BLaER1 treated with 17β-estradiol and CSF1 and Interleukin-3, amounts not matched to agents 10 nM and 100 nM (cell line): ENCODE data around the gene BCAR3.
A peak's percentile ranks its signal among the peaks of the same experiment; 100 is the strongest.

ENCODE experiments used
- H3K27ac ChIP-seq, 11 experiments: shearing (Covaris generic); formaldehyde crosslinking; 2 replicates each; pipeline ENCODE4 v1.8.1; 2022
- H3K27me3 ChIP-seq, 11 experiments: shearing (Covaris generic); formaldehyde crosslinking; 2 replicates each; pipeline ENCODE4 v1.8.1; 2022
- H3K36me3 ChIP-seq, 11 experiments: shearing (Covaris generic); formaldehyde crosslinking; 2 replicates each; pipeline ENCODE4 v1.8.1; 2022
- H3K4me1 ChIP-seq, 10 experiments: shearing (Covaris generic); formaldehyde crosslinking; 2 replicates each; pipeline ENCODE4 v1.8.1; 2022
- H3K4me2 ChIP-seq, 11 experiments: shearing (Covaris generic); formaldehyde crosslinking; 2 replicates each; pipeline ENCODE4 v1.8.1; 2022
- H3K4me3 ChIP-seq, 10 experiments: shearing (Covaris generic); formaldehyde crosslinking; 2 replicates each; pipeline ENCODE4 v1.8.1; 2022
- H3K9ac ChIP-seq, 11 experiments: shearing (Covaris generic); formaldehyde crosslinking; 2 replicates each; pipeline ENCODE4 v1.8.1; 2022
- H3K9me3 ChIP-seq, 11 experiments: shearing (Covaris generic); formaldehyde crosslinking; replicated peaks in 1 of 11; 2 replicates each; pipeline ENCODE4 v1.8.1; 2022
- H4K20me1 ChIP-seq, 11 experiments: shearing (Covaris generic); formaldehyde crosslinking; 2 replicates each; pipeline ENCODE4 v1.8.1; 2022
- Cebpa-rat ChIP-seq, 11 experiments: shearing (Covaris generic); IDR thresholded peaks; 2 replicates each; pipeline ENCODE4 v1.8.1; 2022

Gene BCAR3

GRCh38 chr1:93608187-93609109 is 73.2 kb downstream of the BCAR3 start:
- Histone ChIP-seq H4K20me1 (peaks cover 0 to 100% (median 52%) of the 10 kb centered on the region in 11 experiments; a peak in 19 of 22 replicates), H3K4me3 (no peak overlapping the region), H3K36me3 (peaks cover 8 to 89% (median 66%) of the 10 kb centered on the region in 11 experiments; a peak in 21 of 22 replicates), H3K9me3 (peaks cover 4 to 33% (median 18%) of the 10 kb centered on the region in 11 experiments; a peak in 14 of 22 replicates), H3K4me1 (peaks cover 29 to 68% (median 51%) of the 10 kb centered on the region in 10 experiments), H3K27ac (peak overlapping the region in 7 of 11 experiments; percentile 3 to 69 (median 58); a peak in 10 of 22 replicates), H3K27me3 (no peaks in the 10 kb centered on the region), H3K9ac (peak overlapping the region in 3 of 11 experiments; percentile 28 to 51 (median 34); a peak in 4 of 22 replicates), H3K4me2 (peak overlapping the region in 7 of 11 experiments; percentile 14 to 88 (median 64); a peak in 11 of 22 replicates)
- TF ChIP-seq Cebpa-rat (IDR thresholded peaks at IDR 0.05) = no peak

GRCh38 chr1:93607814-93608186 is 73.8 kb downstream of the BCAR3 start:
- H3K4me1 ChIP-seq = peaks cover 22 to 62% (median 45%) of the 10 kb centered on the region in 10 experiments
- peaks cover 0 to 99% (median 52%) of the 10 kb centered on the region in 11 experiments; a peak in 19 of 22 replicates for H4K20me1 ChIP-seq

GRCh38 chr1:93605812-93606512 is 75.7 kb downstream of the BCAR3 start:
- Histone ChIP-seq H3K36me3 (peaks cover 8 to 88% (median 72%) of the 10 kb centered on the region in 11 experiments; a peak in 21 of 22 replicates), H4K20me1 (peaks cover 0 to 100% (median 57%) of the 10 kb centered on the region in 11 experiments; a peak in 19 of 22 replicates), H3K9me3 (peaks cover 4 to 38% (median 20%) of the 10 kb centered on the region in 11 experiments; a peak in 14 of 22 replicates), H3K9ac (no peak overlapping the region), H3K27me3 (no peaks in the 10 kb centered on the region), H3K4me1 (peaks cover 4 to 46% (median 30%) of the 10 kb centered on the region in 10 experiments; a peak in 19 of 20 replicates), H3K27ac (no peak overlapping the region), H3K4me2 (no peak overlapping the region), H3K4me3 (no peak overlapping the region)
- no peak for TF ChIP-seq Cebpa-rat (IDR thresholded peaks at IDR 0.05)

More at GRCh38 chr1:93607814-93608186, 73.8 kb downstream of the BCAR3 start:
- peaks cover 4 to 38% (median 20%) of the 10 kb centered on the region in 11 experiments; a peak in 14 of 22 replicates for H3K9me3 ChIP-seq
- peak overlapping the region in 3 of 11 experiments; percentile 28 to 51 (median 34); a peak in 4 of 22 replicates for H3K9ac ChIP-seq
- H3K4me3 ChIP-seq = no peak overlapping the region
- H3K27ac ChIP-seq = peak overlapping the region in 7 of 11 experiments; percentile 3 to 69 (median 58); a peak in 10 of 22 replicates
- peak overlapping the region in 6 of 11 experiments; percentile 27 to 88 (median 66); a peak in 11 of 22 replicates for H3K4me2 ChIP-seq
- H3K27me3 ChIP-seq = no peaks in the 10 kb centered on the region
- TF ChIP-seq Cebpa-rat (IDR thresholded peaks at IDR 0.05) = no peak
- H3K36me3 ChIP-seq = peaks cover 8 to 89% (median 71%) of the 10 kb centered on the region in 11 experiments; a peak in 21 of 22 replicates

GRCh38 chr1:93605026-93605568 is 76.5 kb downstream of the BCAR3 start:
- no peak overlapping the region for H3K4me2 ChIP-seq

GRCh38 chr1:93604411-93604810 is 77.2 kb downstream of the BCAR3 start:
- H4K20me1 ChIP-seq = peaks cover 0 to 100% (median 59%) of the 10 kb centered on the region in 11 experiments; a peak in 19 of 22 replicates
- peaks cover 0 to 31% (median 17%) of the 10 kb centered on the region in 10 experiments; a peak in 14 of 20 replicates for H3K4me1 ChIP-seq
- no peaks in the 10 kb centered on the region for H3K27me3 ChIP-seq
- H3K4me3 ChIP-seq = no peak overlapping the region
- no peak overlapping the region for H3K4me2 ChIP-seq
- no peak overlapping the region for H3K27ac ChIP-seq
- H3K36me3 ChIP-seq = peaks cover 8 to 88% (median 61%) of the 10 kb centered on the region in 11 experiments; a peak in 21 of 22 replicates
- no peak for TF ChIP-seq Cebpa-rat (IDR thresholded peaks at IDR 0.05)
- no peak overlapping the region for H3K9ac ChIP-seq
- peaks cover 4 to 38% (median 20%) of the 10 kb centered on the region in 11 experiments; a peak in 14 of 22 replicates for H3K9me3 ChIP-seq

More at GRCh38 chr1:93605026-93605568, 76.5 kb downstream of the BCAR3 start:
- H3K27me3 ChIP-seq = no peaks in the 10 kb centered on the region
- H3K4me1 ChIP-seq = peaks cover 0 to 38% (median 23%) of the 10 kb centered on the region in 10 experiments; a peak in 16 of 20 replicates
- no peak overlapping the region for H3K4me3 ChIP-seq
- no peak overlapping the region for H3K27ac ChIP-seq
- H3K9ac ChIP-seq = no peak overlapping the region
- peaks cover 4 to 38% (median 20%) of the 10 kb centered on the region in 11 experiments; a peak in 14 of 22 replicates for H3K9me3 ChIP-seq
- TF ChIP-seq Cebpa-rat (IDR thresholded peaks at IDR 0.05) = no peak
- H4K20me1 ChIP-seq = peaks cover 0 to 100% (median 59%) of the 10 kb centered on the region in 11 experiments; a peak in 19 of 22 replicates
- peaks cover 8 to 88% (median 67%) of the 10 kb centered on the region in 11 experiments; a peak in 21 of 22 replicates for H3K36me3 ChIP-seq

GRCh38 chr1:93603601-93604000 is 78.0 kb downstream of the BCAR3 start:
- Histone ChIP-seq H3K4me1 (peaks cover 0 to 23% (median 14%) of the 10 kb centered on the region in 10 experiments; a peak in 13 of 20 replicates), H3K9ac (no peak overlapping the region), H3K9me3 (peaks cover 4 to 38% (median 20%) of the 10 kb centered on the region in 11 experiments; a peak in 14 of 22 replicates), H4K20me1 (peaks cover 0 to 100% (median 59%) of the 10 kb centered on the region in 11 experiments; a peak in 20 of 22 replicates), H3K27ac (no peak overlapping the region), H3K36me3 (peaks cover 8 to 88% (median 55%) of the 10 kb centered on the region in 11 experiments; a peak in 21 of 22 replicates), H3K27me3 (no peaks in the 10 kb centered on the region), H3K4me2 (no peak overlapping the region), H3K4me3 (no peak overlapping the region)
- no peak for TF ChIP-seq Cebpa-rat (IDR thresholded peaks at IDR 0.05)

- H3K4me1 ChIP-seq = peaks cover 0 to 18% (median 11%) of the 10 kb centered on the region in 10 experiments; a peak in 13 of 20 replicates
- no peaks in the 10 kb centered on the region for H3K27me3 ChIP-seq
- H3K4me3 ChIP-seq = no peak overlapping the region
- TF ChIP-seq Cebpa-rat (IDR thresholded peaks at IDR 0.05) = no peak
- H3K36me3 ChIP-seq = peaks cover 8 to 88% (median 55%) of the 10 kb centered on the region in 11 experiments; a peak in 21 of 22 replicates
- H4K20me1 ChIP-seq = peaks cover 0 to 100% (median 62%) of the 10 kb centered on the region in 11 experiments; a peak in 20 of 22 replicates
- H3K9ac ChIP-seq = no peak overlapping the region
- no peak overlapping the region for H3K4me2 ChIP-seq
- no peak overlapping the region for H3K27ac ChIP-seq
- H3K9me3 ChIP-seq = peaks cover 4 to 38% (median 20%) of the 10 kb centered on the region in 11 experiments; a peak in 14 of 22 replicates
Measured at GRCh38 chr1:93603106-93603505, 78.5 kb downstream of the BCAR3 start.
